Choroid plexus epithelial cell (primary cell): ENCODE results near the gene TPRG1.

Experiments used
- DNase-seq: peaks from one replicate; pipeline ENCODE4 v3.0.0-alpha.2; 2010; ENCODE audit warnings: low read depth
- H3K4me3 ChIP-seq: 2 replicates; pipeline ENCODE4 v1.5.1; 2011; ENCODE audit warnings: low read depth, mild to moderate bottlenecking, control low read depth, low read length, moderate library complexity
- CTCF ChIP-seq: conservative IDR thresholded peaks from 2 replicates; pipeline ENCODE4 v1.5.1; 2011; ENCODE audit warnings: low read depth, mild to moderate bottlenecking, control low read depth, inconsistent platforms, low read length, moderate library complexity

TPRG1 gene

DNA sequence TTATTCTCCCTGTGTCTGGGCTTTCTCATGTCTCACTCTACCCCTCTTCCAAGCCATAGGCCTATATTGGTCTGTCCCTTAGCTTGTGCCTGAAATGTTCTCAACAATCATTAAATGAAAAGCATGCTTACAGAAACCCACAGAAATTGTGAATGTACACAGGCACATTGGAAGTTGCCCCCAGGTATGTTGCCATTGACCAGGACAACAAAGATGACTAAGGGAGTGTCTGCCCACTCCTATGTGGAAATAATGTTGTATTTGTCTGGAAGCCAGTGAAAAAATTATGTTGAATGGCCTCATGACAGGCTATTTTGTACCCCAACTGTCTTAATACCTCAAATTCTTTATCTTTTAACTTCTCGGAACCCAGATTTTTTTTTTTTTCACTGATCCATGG lies 102.0 kb downstream of the TPRG1 start:
- DNase-seq, result no peak
- no peak overlapping the region for H3K4me3 ChIP-seq
- no peak for TF ChIP-seq CTCF

GRCh38 chr3:189275182-189275581 lies 103.4 kb downstream of the TPRG1 start:
- no peak overlapping the region for H3K4me3 ChIP-seq
- no peak for DNase-seq

DNA sequence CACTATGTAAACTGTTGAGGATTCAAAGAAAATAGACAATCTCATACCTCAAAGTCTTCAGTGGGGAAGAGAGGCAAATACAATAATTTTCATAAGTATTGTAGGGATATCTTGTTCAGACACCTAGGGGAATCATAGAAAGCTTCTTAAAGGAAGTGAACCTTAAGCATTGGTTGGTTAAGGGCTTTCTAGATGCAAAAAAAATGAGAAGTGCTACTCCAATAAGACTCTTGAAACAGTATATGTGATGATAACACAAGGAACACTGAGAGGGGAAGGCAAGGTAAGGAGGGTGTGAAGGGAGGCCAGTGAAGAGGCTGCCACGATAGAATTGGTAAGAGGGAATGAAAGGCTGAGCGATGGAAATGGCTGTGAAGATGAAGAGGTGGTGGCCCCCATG lies 104.1 kb downstream of the TPRG1 start:
- no peak for DNase-seq
- no peak for TF ChIP-seq CTCF
- H3K4me3 ChIP-seq, result no peak overlapping the region

More at GRCh38 chr3:189275182-189275581, 103.4 kb downstream of the TPRG1 start:
- no peak for TF ChIP-seq CTCF

DNA sequence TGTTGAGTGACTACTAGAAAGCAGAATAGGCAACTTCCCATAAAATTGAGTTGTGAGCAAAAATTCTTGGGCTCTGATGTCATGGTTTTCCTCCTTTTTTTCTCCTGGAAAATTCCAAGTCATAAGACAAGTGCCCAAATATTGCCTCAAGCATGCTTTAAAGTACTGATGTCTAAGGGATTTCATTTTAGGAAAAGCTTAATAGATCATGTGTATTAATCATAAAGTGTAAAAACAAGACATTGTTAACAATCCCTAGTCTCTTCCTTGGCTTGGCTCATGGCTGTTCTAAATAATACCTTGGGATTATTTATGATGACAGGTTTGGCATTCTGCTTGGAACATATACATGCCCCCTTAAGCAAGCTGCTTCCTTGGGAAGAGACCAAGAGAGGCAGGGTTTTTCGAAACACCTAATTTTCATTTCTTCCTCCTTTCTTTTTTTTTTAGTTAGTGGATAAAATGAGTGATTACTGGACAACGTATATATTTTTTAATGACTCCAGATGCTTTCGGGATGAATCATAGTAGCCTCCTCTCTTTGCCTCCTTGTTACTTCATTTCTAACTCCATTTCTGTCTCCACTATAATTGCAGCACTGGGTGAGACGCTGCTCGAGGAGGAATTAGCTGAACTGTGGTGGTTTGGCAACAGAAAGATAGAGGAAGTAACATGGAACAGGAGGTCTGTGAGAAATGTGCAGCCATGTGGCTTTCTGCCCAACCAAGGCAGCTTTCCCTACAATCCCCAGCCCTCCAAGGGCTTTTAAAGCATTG lies 104.9 kb downstream of the TPRG1 start:
- TF ChIP-seq CTCF, result no peak
- peak; percentile 80 for DNase-seq

GRCh38 chr3:189277711-189278110 lies 105.9 kb downstream of the TPRG1 start:
- DNase-seq, result peak; percentile 19
- TF ChIP-seq CTCF, result no peak
- H3K4me3 ChIP-seq, result no peak overlapping the region

More for the DNA sequence above, 104.9 kb downstream of the TPRG1 start:
- H3K4me3 ChIP-seq, result no peak overlapping the region

DNA sequence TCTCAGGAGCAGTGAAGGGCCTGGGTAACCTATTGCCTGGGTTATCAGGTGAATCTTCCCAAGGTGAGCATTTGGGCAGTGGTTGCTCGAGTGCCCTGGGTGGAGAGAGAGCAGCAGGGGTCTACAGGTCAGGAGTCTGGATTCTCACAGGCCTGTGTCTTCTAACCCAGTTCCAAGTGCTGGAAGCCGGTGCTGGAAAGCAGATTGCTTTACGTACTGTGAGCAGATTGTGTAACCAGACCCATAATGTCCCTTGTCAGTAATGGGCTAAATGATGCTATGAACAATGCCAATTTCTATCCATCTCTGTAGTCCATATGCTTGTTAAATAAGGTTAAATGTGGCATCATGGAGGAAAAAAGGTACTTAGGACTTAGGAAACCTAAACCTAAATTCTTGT lies 106.5 kb downstream of the TPRG1 start:
- TF ChIP-seq CTCF, result no peak
- DNase-seq, result no peak
- H3K4me3 ChIP-seq, result no peak overlapping the region

- H3K4me3 ChIP-seq, result no peak overlapping the region
- DNase-seq, result no peak
- no peak for TF ChIP-seq CTCF
Measured at GRCh38 chr3:189282189-189282588, 110.4 kb downstream of the TPRG1 start.
